ENCODE results near the gene NEK6.

Gene NEK6

GRCh38 chr9:124340219-124341069 is 82.7 kb downstream of the NEK6 start:
- DNase-seq, result no peak

GRCh38 chr9:124341455-124342170 is 83.9 kb downstream of the NEK6 start:
- no peak for DNase-seq

DNA sequence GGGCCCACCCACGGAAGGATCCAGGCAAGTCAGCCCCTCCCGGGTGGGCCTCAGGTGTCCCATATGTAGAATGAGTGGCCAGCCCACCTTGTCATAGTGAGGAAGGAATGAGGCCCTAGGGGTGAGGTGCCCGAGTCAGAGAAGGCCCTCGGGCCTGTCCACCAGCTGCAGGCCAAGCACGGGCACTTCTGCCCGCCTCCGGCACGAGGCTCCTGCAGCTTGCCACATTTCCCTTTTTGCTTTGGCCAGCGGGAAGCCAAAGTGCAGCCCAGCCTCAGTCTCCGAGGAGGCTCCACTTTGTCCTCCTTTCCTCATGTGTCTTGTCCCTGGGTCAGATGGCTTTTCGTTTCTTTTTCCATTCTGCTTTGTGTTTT is 84.6 kb downstream of the NEK6 start:
- DNase-seq, result no peak

GRCh38 chr9:124342776-124343485 is 85.2 kb downstream of the NEK6 start:
- DNase-seq, result peak in 51 of 56 donors; percentile 11 to 82 (median 61)

DNA sequence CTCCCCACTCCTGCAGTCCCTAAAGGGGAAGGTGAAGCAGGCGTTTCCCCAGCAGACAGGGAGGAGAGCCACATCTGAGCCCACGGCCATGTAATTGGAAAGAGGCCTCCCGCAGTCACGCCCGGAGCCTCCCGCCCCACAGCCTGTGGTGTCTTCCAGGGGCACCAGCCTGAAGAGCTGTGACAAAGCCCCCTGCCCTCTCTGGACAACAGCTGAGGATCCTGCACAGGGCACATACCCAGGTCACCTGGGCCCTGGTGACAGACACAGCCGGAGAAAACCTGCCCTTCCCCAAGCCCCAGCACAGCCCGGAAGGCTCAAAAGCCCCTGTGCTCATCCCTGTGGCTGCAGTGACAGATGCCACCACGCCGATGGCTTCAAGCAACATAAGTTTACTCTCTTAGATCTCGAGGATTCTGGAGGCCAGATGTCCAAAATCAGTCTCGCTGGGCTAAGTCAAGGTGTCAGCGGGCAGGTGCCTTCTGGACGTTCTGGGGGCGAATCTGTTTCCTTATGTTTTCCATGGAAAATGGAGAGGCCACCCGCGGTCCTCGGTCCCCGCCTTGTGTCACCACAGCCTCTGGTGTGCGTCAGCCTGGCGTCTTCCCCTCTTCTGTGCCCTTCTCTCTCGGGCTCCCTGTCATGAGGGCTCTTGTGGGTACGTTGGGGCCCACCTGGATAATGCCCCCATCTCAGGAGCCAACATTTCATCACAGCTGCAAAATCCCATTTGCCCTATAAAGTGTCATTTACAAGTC is 86.0 kb downstream of the NEK6 start:
- no peak for DNase-seq

- no peak for DNase-seq
Observed at GRCh38 chr9:124344291-124345050, 86.7 kb downstream of the NEK6 start.

DNA sequence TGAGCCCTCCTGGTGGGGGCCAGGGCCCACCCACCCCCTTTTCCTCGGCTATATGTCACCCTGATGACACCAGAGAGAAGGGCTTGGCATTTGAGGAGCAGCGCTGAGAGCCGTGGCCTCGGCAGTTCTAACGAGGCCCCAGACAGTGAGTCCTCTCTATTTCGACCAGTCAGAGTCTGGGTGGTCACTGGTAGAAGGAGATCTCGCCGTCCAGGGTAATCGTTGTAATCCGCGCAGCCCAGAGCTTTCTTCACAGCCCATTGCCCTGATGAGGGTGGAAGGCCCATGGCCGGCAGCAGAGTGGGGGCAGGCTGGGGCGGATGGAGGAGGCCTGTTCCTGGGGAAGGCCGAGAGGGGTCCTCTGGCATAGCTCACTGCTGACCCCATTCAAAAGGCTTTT is 87.3 kb downstream of the NEK6 start:
- DNase-seq, result no peak

GRCh38 chr9:124345751-124346281 is 88.1 kb downstream of the NEK6 start:
- DNase-seq, result no peak

- no peak for DNase-seq
Observed at GRCh38 chr9:124346347-124347163, 88.8 kb downstream of the NEK6 start.

DNA sequence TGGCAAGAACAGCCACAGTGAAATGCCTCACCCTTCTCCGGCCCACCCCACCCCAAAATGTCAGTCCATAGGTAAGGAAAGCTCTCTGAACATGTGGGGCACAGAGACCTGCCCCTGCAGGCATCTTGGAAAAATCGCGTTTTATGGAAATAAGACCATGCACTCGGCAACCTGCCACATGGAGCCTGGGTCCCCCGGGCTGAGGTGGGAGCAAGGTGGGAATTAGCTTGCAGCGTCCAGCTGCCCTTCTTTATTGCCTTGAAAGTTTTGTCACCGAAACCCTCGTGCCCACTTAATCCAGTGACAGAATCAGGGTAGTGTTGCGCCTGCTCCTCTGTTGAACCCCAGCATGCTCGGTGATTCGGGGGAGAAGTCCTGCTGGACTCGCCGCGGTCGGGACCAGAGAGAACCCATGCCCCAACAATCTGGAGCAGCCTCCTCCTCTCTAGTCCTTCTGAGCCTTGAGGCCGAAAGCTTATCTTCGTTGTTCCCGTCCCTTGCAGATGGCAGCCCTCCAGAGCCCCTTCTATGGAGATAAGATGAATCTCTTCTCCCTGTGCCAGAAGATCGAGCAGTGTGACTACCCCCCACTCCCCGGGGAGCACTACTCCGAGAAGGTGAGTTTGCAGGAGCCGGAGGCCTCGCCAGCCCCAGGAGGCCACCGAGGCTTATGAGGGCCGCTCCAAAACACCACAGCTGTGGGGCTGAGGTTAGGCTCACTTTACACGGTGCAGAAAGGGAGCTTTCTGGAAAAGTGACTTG is 89.6 kb downstream of the NEK6 start:
- no peak for DNase-seq

DNA sequence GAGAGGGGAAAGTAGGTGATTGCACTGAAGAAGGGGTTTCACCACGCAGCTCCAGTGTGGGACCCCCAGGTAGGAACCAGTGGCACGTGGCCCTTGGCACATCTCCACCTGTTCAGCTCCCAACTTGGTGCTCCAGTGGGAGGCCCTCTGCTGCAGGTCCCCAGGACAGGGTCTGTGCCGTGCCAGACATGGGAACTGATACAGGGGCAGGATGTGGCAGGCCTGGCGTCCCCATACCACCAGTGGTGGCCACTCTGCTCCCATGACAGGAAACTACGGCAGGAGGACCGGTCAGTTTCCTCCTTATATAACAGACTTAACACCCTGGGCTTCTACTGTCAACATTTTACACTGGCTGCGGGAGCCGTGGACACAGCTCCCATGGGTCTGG is 90.2 kb downstream of the NEK6 start:
- DNase-seq, result no peak

DNA sequence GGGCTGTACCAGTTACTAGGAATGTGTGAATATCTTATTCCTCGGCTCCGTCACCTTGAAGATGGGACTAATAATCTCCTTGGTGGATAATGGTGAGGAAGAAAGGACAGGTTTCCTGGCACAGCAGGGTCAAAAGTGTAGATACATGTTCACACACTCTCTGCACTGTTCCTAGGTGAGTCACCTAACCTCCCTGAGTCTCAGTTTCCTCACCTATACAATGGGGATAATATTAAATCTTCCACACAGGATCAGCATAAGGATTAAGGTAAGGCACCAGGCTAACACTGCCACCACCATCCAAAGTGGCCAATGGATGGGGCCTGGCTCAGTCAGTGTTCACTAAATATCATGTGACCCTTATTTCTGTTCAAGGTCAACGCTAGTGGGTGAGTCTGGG is 90.6 kb downstream of the NEK6 start:
- DNase-seq, result no peak

DNA sequence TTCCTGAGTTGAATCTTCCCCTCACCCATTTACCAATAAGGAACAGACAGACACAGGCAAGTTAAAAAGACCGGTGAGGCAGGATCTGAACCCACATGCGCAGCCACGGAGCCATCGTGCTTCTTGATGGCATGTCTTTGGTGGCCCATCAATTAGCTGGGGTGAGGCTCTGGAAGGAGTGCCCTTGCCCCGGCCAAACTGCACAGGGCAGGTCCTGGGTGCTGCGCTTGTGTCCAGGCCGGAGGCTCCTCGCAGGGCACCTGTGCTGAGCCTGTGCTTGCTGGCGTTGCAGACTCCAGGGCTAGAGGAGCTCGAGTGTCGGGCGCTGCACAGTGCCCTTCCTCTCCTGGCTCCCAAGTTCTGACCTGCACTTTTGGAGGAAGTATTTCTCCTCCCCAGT is 91.1 kb downstream of the NEK6 start:
- no peak for DNase-seq

DNA sequence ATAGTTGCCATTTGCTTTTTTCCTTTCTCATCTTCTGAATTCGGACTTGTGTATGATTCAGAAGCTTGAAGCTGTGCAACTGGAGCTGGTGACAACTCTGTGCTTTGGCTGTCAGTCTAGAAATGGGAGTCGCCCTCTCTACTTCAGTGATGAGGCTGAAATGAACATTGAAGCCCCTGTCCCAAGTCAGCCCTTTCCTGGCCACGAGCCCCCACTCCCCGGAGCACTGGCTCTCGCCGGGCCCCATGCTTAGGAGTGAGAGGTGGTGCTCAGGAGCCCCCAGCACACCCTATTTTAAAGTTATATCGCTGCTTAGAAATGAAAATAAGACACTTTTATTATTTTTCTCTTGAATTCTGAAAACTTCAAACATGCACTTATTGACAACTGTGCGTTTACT is 91.5 kb downstream of the NEK6 start:
- DNase-seq, result no peak

- DNase-seq, result no peak
Observed at GRCh38 chr9:124349675-124350493, 92.1 kb downstream of the NEK6 start.

DNA sequence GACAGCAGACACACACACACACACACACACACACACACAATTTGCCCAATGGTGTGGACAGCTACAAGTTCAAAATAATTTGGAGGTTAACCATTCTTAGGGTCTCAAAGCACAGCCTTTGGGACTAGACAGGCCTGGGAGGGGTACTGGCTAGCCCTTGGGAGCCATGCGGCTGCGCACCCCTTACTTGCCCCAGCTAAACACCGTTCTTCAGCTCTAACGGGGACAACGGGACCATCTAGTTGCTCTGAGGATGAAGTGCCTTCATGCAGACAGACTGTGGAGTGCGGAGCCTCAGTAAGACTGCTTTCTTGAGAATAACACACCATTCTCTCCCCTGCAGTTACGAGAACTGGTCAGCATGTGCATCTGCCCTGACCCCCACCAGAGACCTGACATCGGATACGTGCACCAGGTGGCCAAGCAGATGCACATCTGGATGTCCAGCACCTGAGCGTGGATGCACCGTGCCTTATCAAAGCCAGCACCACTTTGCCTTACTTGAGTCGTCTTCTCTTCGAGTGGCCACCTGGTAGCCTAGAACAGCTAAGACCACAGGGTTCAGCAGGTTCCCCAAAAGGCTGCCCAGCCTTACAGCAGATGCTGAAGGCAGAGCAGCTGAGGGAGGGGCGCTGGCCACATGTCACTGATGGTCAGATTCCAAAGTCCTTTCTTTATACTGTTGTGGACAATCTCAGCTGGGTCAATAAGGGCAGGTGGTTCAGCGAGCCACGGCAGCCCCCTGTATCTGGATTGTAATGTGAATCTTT is 92.9 kb downstream of the NEK6 start:
- no peak for DNase-seq

Data from nucleus accumbens (tissue), 56 donors.